ENCODE data around the gene MYO18A. TPM values are rescaled to one million over a fixed set of nuclear protein-coding genes. Genes with fewer than 3 reads are reported as not detected.

Gene MYO18A
- polyA plus RNA-seq, 1 donor (not counting 4 experiments of a cell fraction or from before 2014, with no cell fraction given) = 20.0 TPM

DNA sequence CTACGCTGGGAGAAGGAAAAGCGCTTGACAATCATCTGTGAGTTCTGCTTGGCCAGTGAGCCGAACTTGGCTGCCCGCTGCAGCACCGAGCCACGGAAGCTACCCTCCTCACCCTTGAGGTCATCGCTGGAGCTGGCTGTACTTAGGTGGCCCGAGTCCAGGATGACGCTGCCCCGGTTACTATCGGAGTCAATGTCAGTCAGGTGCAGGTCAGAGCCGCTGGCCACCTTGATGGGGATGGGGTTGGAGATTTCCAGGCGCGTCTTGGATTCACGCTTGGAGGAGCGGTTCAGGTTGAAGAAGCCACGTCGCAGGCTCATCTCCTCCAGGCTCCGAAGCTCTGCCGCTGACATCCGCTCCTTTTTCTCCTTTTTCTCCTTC lies 13.7 kb downstream of the MYO18A start:
- Histone ChIP-seq H3K9me3 (ENCODE audit: control insufficient read depth, low read depth, low read length) (no peaks in the 10 kb centered on the region), H3K9ac (ENCODE audit: control insufficient read depth, extremely low read depth, insufficient read depth, low read length) (no peak overlapping the region), H3K79me2 (ENCODE audit: control insufficient read depth, insufficient read depth, low read length) (peaks cover 96% of the 10 kb centered on the region), H2AFZ (ENCODE audit: control insufficient read depth, low read length) (no peak overlapping the region), H3K4me1 (ENCODE audit: control insufficient read depth, extremely low read depth, insufficient read depth, low read length) (peaks cover 15% of the 10 kb centered on the region), H3K36me3 (ENCODE audit: control insufficient read depth in 2 of 2, extremely low read depth in 1 of 2, insufficient read depth in 2 of 2, low read length in 2 of 2) (peaks cover 36 to 43% of the 10 kb centered on the region in 2 experiments), H4K20me1 (ENCODE audit: control insufficient read depth, extremely low read depth, insufficient read depth, low read length) (peaks cover 4% of the 10 kb centered on the region), H3K9me1 (ENCODE audit: control insufficient read depth, extremely low read depth, insufficient read depth, low read length) (peaks cover 5% of the 10 kb centered on the region), H3K27me3 (ENCODE audit: control insufficient read depth, extremely low read depth, insufficient read depth, low read length) (no peaks in the 10 kb centered on the region), H3K4me2 (ENCODE audit: control insufficient read depth, extremely low read depth, insufficient read depth, low read depth, low read length) (no peak overlapping the region), H3K27ac (ENCODE audit: control insufficient read depth, insufficient read depth, low read length) (no peak overlapping the region), H3K4me3 (ENCODE audit: control insufficient read depth in 2 of 3, extremely low read depth in 1 of 3, insufficient read depth in 2 of 3, low read depth in 1 of 3, low read length in 3 of 3) (no peak overlapping the region)
- dilution Hi-C loops (cut with MboI; ENCODE audit: extremely low pct_ligation_motif_present, low sequenced_read_pairs) = no loop called here
- DNase-seq (ENCODE audit: low read depth, low spot score) (no peak), FAIRE-seq (no peak)
- TF ChIP-seq, protein P1, sequence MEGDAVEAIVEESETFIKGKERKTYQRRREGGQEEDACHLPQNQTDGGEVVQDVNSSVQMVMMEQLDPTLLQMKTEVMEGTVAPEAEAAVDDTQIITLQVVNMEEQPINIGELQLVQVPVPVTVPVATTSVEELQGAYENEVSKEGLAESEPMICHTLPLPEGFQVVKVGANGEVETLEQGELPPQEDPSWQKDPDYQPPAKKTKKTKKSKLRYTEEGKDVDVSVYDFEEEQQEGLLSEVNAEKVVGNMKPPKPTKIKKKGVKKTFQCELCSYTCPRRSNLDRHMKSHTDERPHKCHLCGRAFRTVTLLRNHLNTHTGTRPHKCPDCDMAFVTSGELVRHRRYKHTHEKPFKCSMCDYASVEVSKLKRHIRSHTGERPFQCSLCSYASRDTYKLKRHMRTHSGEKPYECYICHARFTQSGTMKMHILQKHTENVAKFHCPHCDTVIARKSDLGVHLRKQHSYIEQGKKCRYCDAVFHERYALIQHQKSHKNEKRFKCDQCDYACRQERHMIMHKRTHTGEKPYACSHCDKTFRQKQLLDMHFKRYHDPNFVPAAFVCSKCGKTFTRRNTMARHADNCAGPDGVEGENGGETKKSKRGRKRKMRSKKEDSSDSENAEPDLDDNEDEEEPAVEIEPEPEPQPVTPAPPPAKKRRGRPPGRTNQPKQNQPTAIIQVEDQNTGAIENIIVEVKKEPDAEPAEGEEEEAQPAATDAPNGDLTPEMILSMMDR (optimal IDR thresholded peaks at IDR 0.05 in 1 of 3, IDR thresholded peaks at IDR 0.05 in 1 of 3, conservative IDR thresholded peaks at IDR 0.05 in 1 of 3; ENCODE audit: extremely low read depth in 1 of 3, insufficient read depth in 2 of 3, low read length in 3 of 3) = no peak
- TF ChIP-seq EZH2 (IDR thresholded peaks at IDR 0.05; ENCODE audit: low read length) = no peak

DNA sequence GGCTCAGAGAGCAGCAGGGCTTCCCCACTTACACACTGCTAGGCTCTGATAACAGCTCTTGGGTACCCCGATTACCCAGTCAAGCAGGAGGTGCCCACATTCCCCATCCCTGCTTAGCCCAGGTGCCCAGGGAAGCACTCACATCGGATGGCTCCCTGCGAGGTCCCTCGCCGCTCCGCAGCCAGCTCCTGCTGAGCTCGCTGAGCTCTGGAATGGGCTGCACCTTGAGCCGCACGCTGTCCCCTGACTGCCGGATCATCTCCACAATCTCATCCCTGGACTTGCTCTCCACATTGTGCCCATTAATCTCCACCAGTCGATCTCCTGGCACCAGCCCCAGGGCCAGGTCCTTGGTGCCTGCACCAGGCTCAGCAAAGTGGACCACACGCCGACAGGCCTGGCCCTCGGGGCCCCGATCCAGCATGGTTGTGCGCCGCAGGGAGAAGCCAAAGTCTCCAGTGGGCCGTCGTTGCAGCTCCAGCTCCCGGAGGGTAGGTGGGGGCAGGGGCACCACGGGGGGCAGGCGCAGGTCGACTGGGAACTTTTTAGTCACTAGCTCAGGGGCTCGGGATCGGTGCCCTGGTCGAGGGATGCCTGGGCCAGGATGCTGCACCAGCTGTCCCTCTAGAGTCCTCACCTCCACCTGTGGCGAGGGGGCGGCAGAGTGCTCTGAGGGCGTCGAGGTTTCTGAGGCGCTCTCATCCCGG lies 14.2 kb downstream of the MYO18A start:
- H3K36me3 ChIP-seq (ENCODE audit: control insufficient read depth in 2 of 2, extremely low read depth in 1 of 2, insufficient read depth in 2 of 2, low read length in 2 of 2) = peaks cover 37 to 43% of the 10 kb centered on the region in 2 experiments
- H3K9me3 ChIP-seq (ENCODE audit: control insufficient read depth, low read depth, low read length) = no peaks in the 10 kb centered on the region
- H4K20me1 ChIP-seq (ENCODE audit: control insufficient read depth, extremely low read depth, insufficient read depth, low read length) = peaks cover 4% of the 10 kb centered on the region
- DNase-seq (ENCODE audit: low read depth, low spot score) (no peak), FAIRE-seq (no peak)
- peaks cover 5% of the 10 kb centered on the region for H3K9me1 ChIP-seq (ENCODE audit: control insufficient read depth, extremely low read depth, insufficient read depth, low read length)
- no peak overlapping the region for H3K9ac ChIP-seq (ENCODE audit: control insufficient read depth, extremely low read depth, insufficient read depth, low read length)
- no peak for TF ChIP-seq EZH2 (IDR thresholded peaks at IDR 0.05; ENCODE audit: low read length)
- TF ChIP-seq, protein P1 (optimal IDR thresholded peaks at IDR 0.05 in 1 of 3, IDR thresholded peaks at IDR 0.05 in 1 of 3, conservative IDR thresholded peaks at IDR 0.05 in 1 of 3; ENCODE audit: extremely low read depth in 1 of 3, insufficient read depth in 2 of 3, low read length in 3 of 3) = no peak
- no peak overlapping the region for H3K27ac ChIP-seq (ENCODE audit: control insufficient read depth, insufficient read depth, low read length)
- H3K4me2 ChIP-seq (ENCODE audit: control insufficient read depth, extremely low read depth, insufficient read depth, low read depth, low read length) = no peak overlapping the region
- no peaks in the 10 kb centered on the region for H3K27me3 ChIP-seq (ENCODE audit: control insufficient read depth, extremely low read depth, insufficient read depth, low read length)
- no peak overlapping the region for H3K4me3 ChIP-seq (ENCODE audit: control insufficient read depth in 2 of 3, extremely low read depth in 1 of 3, insufficient read depth in 2 of 3, low read depth in 1 of 3, low read length in 3 of 3)
- dilution Hi-C loops (cut with MboI; ENCODE audit: extremely low pct_ligation_motif_present, low sequenced_read_pairs) = no loop called here
- H3K4me1 ChIP-seq (ENCODE audit: control insufficient read depth, extremely low read depth, insufficient read depth, low read length) = peaks cover 15% of the 10 kb centered on the region
- no peak overlapping the region for H2AFZ ChIP-seq (ENCODE audit: control insufficient read depth, low read length)
- H3K79me2 ChIP-seq (ENCODE audit: control insufficient read depth, insufficient read depth, low read length) = peaks cover 92% of the 10 kb centered on the region

All from keratinocyte (primary cell).